HepG2 (cell line): ENCODE data around the gene BMI1. TPM values are rescaled to one million over a fixed set of nuclear protein-coding genes. Genes with fewer than 3 reads are reported as not detected.

Experiments
- HMG20A ChIP-seq: IDR thresholded peaks from 2 replicates; pipeline ENCODE4 v1.6.1; 2016; ENCODE audit warnings: borderline replicate concordance
- NFYC ChIP-seq: IDR thresholded peaks from 2 replicates; pipeline ENCODE4 v1.6.1; 2016; ENCODE audit warnings: missing genetic modification reagents, missing compliant biosample characterization
- TGIF2 ChIP-seq: IDR thresholded peaks from 2 replicates; pipeline ENCODE4 v1.6.1; 2016; ENCODE audit warnings: control low read depth, missing compliant biosample characterization
- ZNF20 ChIP-seq: sonication (generic); formaldehyde crosslinking; IDR thresholded peaks from 2 replicates; pipeline ENCODE4 v1.4.0; 2020; ENCODE audit warnings: mild to moderate bottlenecking, moderate library complexity, missing genetic modification reagents
- ZNF329 ChIP-seq: sonication (generic); formaldehyde crosslinking; IDR thresholded peaks from 2 replicates; pipeline ENCODE4 v1.9.0; 2021; ENCODE audit warnings: low read depth, mild to moderate bottlenecking, missing genetic modification reagents
- ZNF567 ChIP-seq: sonication (generic); formaldehyde crosslinking; IDR thresholded peaks from 2 replicates; pipeline ENCODE4 v1.8.1; 2023; ENCODE audit warnings: mild to moderate bottlenecking, missing genetic modification reagents, borderline replicate concordance
- ZSCAN31 ChIP-seq: sonication (generic); formaldehyde crosslinking; IDR thresholded peaks from 2 replicates; pipeline ENCODE4 v1.5.0; 2020; ENCODE audit warnings: low read depth, mild to moderate bottlenecking, missing genetic modification reagents
- polyA plus RNA-seq, 8 experiments: library from polyadenylated mRNA; depleted of rRNA in 3 of 8; stranded (reverse) in 7 of 8; unstranded in 1 of 8; fragments of >200 nt; fragmentation: Illumina TruSeq in 4 of 8; extraction: Trizol in 4 of 8; gene quantifications; 2 replicates each; pipeline versions ENCODE4 v1.2.1 to v1.2.3, GENCODE V29; 2011 to 2016; ENCODE audit warnings: low read depth in 4 of 8, missing spikeins in 1 of 8, mixed read lengths in 1 of 8; ENCODE audit not compliant: insufficient read depth in 1 of 8
- total RNA-seq, 5 experiments: library from RNA; depleted of rRNA; stranded (reverse); fragments of >200 nt; fragmentation: Illumina TruSeq; extraction: Trizol; gene quantifications; 2 replicates each; pipeline ENCODE4 v1.2.3, GENCODE V29; 2016; ENCODE audit warnings: low read depth in 1 of 5
- TF ChIP-seq, protein P1 (sequence below): sonication (generic); formaldehyde crosslinking; IDR thresholded peaks from 2 replicates; pipeline ENCODE4 v1.4.0; 2020; ENCODE audit warnings: mild to moderate bottlenecking, missing genetic modification reagents
- TF ChIP-seq, protein P2 (sequence below): sonication (generic); formaldehyde crosslinking; IDR thresholded peaks from 2 replicates; pipeline ENCODE4 v1.4.0; 2020; ENCODE audit warnings: missing genetic modification reagents
- TF ChIP-seq, protein P3 (sequence below): sonication (generic); formaldehyde crosslinking; IDR thresholded peaks from 2 replicates; pipeline ENCODE4 v1.5.1; 2020; ENCODE audit warnings: mild to moderate bottlenecking, missing genetic modification reagents, moderate library complexity

Gene BMI1
- total and polyA plus RNA-seq, 2 of the 13 experiments (the other 11 are each of a cell fraction or from before 2014, with no cell fraction given), result 30.5 to 44.0 TPM

DNA sequence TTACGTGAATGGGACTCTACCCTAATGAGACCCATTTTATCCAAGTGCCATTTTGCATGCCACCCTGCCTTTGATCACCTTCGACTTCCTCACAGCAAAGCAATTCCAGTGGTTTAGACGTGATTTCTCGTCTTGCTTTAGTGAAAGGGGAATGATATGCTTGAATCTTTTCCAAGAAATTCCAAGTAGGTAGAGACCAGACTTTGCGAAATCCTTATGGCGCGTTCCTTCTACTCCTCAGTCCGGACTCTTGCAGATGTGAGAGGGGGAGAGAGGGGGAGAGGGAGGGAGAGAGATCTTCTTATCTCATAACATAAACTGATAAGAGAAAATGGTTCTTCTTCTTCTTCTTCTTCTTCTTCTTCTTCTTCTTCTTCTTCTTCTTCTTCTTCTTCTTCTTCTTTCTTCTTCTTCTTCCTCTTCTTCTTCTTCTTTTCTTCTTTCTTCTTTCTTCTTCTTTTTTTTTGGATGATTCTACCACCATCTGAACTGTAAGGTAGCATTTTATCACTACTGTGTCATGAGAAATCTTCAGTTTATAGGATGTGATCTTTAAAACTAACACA is 25.3 kb downstream of the BMI1 start (continued):
- TF ChIP-seq, protein P1, sequence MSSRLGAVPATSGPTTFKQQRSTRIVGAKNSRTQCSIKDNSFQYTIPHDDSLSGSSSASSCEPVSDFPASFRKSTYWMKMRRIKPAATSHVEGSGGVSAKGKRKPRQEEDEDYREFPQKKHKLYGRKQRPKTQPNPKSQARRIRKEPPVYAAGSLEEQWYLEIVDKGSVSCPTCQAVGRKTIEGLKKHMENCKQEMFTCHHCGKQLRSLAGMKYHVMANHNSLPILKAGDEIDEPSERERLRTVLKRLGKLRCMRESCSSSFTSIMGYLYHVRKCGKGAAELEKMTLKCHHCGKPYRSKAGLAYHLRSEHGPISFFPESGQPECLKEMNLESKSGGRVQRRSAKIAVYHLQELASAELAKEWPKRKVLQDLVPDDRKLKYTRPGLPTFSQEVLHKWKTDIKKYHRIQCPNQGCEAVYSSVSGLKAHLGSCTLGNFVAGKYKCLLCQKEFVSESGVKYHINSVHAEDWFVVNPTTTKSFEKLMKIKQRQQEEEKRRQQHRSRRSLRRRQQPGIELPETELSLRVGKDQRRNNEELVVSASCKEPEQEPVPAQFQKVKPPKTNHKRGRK (CRISPR knock-in tag), result no peak
- TF ChIP-seq, protein P2, sequence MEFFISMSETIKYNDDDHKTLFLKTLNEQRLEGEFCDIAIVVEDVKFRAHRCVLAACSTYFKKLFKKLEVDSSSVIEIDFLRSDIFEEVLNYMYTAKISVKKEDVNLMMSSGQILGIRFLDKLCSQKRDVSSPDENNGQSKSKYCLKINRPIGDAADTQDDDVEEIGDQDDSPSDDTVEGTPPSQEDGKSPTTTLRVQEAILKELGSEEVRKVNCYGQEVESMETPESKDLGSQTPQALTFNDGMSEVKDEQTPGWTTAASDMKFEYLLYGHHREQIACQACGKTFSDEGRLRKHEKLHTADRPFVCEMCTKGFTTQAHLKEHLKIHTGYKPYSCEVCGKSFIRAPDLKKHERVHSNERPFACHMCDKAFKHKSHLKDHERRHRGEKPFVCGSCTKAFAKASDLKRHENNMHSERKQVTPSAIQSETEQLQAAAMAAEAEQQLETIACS, result no peak
- TF ChIP-seq NFYC (CRISPR knock-in tag) (no peak), TGIF2 (CRISPR knock-in tag) (no peak), ZNF20 (CRISPR knock-in tag) (no peak), ZNF567 (CRISPR knock-in tag) (no peak), HMG20A (CRISPR knock-in tag) (no peak), ZSCAN31 (CRISPR knock-in tag) (no peak), ZNF329 (no peak)
- TF ChIP-seq, protein P3, sequence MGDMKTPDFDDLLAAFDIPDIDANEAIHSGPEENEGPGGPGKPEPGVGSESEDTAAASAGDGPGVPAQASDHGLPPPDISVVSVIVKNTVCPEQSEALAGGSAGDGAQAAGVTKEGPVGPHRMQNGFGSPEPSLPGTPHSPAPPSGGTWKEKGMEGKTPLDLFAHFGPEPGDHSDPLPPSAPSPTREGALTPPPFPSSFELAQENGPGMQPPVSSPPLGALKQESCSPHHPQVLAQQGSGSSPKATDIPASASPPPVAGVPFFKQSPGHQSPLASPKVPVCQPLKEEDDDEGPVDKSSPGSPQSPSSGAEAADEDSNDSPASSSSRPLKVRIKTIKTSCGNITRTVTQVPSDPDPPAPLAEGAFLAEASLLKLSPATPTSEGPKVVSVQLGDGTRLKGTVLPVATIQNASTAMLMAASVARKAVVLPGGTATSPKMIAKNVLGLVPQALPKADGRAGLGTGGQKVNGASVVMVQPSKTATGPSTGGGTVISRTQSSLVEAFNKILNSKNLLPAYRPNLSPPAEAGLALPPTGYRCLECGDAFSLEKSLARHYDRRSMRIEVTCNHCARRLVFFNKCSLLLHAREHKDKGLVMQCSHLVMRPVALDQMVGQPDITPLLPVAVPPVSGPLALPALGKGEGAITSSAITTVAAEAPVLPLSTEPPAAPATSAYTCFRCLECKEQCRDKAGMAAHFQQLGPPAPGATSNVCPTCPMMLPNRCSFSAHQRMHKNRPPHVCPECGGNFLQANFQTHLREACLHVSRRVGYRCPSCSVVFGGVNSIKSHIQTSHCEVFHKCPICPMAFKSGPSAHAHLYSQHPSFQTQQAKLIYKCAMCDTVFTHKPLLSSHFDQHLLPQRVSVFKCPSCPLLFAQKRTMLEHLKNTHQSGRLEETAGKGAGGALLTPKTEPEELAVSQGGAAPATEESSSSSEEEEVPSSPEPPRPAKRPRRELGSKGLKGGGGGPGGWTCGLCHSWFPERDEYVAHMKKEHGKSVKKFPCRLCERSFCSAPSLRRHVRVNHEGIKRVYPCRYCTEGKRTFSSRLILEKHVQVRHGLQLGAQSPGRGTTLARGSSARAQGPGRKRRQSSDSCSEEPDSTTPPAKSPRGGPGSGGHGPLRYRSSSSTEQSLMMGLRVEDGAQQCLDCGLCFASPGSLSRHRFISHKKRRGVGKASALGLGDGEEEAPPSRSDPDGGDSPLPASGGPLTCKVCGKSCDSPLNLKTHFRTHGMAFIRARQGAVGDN (CRISPR knock-in tag), result no peak
